ENCODE results near the gene DXO.
"Not testable (repeated sequence)": the region's sequence is repeated elsewhere in the genome, so short reads cannot be mapped to it uniquely, and the experiment has no call there.

DNA sequence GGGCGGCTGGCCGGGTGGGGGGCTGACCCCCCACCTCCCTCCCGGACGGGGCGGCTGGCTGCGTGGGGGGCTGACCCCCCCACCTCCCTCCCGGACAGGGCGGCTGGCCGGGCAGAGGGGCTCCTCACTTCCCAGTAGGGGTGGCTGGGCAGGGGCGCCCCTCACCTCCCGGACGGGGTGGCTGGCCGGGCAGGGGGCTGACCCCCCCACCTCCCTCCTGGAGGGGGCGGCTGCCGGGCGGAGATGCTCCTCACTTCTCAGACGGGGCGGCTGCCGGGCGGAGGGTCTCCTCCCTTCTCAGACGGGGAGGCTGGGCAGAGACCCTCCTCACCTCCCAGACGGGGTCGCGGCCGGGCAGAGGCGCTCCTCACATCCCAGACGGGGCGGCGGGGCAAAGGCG lies 4.1 kb upstream of the DXO start:
- not testable (repeated sequence) for TF ChIP-seq CTCF, POLR2A (IDR thresholded peaks at IDR 0.05)
